Upper lobe of right lung (tissue), 1 donor: ENCODE results near the gene ANKS1A. TPM values are rescaled to one million over a fixed set of nuclear protein-coding genes. Genes with fewer than 3 reads are reported as not detected.

Source experiments
- ATAC-seq: fragments of 200-7000 bp; cut with Tn5 transposase; one replicate; pipeline ENCODE4 v1.9.1; 2020; ENCODE audit warnings: mild to moderate bottlenecking, moderate library complexity
- DNase-seq: peaks from one replicate; pipeline ENCODE4 v3.0.0-alpha.2; 2020
- H3K27ac ChIP-seq: fragments of 200-600 bp; one replicate; pipeline ENCODE4 v1.8.0; 2022
- H3K27me3 ChIP-seq: fragments of 200-600 bp; one replicate; pipeline ENCODE4 v1.8.0; 2022; ENCODE audit warnings: mild to moderate bottlenecking
- H3K36me3 ChIP-seq: fragments of 200-600 bp; one replicate; pipeline ENCODE4 v1.8.0; 2022
- H3K4me1 ChIP-seq: fragments of 200-600 bp; one replicate; pipeline ENCODE4 v1.8.0; 2022
- H3K4me3 ChIP-seq: fragments of 200-600 bp; one replicate; pipeline ENCODE4 v1.8.0; 2022; ENCODE audit warnings: mild to moderate bottlenecking
- H3K9me3 ChIP-seq: fragments of 200-600 bp; one replicate; pipeline ENCODE4 v1.8.0; 2022
- intact Hi-C: fragments of 100-400 bp; cut with DNase I; formaldehyde crosslinking; loops from one replicate; pipeline ENCODE4 v1.11.0; 2022
- total RNA-seq: library from RNA; stranded (reverse); fragmentation: NEBNext Ultra II Directional; extraction: Animal tissue kit (Norgen Biotek cat#: 25700); gene quantifications from one replicate; pipeline ENCODE4 v1.2.1, GENCODE V29; 2021
- TF ChIP-seq, protein P1 (sequence below): fragments of 200-600 bp; IDR thresholded peaks from one replicate; pipeline ENCODE4 v1.8.0; 2022; ENCODE audit warnings: antibody characterized with exemption
- donor health status: DM: no; HTN: yes; CAD: no; lungs with severe emphysema.

ANKS1A gene
- total RNA-seq, 1 donor from 2014 or later: 59.0 TPM

DNA sequence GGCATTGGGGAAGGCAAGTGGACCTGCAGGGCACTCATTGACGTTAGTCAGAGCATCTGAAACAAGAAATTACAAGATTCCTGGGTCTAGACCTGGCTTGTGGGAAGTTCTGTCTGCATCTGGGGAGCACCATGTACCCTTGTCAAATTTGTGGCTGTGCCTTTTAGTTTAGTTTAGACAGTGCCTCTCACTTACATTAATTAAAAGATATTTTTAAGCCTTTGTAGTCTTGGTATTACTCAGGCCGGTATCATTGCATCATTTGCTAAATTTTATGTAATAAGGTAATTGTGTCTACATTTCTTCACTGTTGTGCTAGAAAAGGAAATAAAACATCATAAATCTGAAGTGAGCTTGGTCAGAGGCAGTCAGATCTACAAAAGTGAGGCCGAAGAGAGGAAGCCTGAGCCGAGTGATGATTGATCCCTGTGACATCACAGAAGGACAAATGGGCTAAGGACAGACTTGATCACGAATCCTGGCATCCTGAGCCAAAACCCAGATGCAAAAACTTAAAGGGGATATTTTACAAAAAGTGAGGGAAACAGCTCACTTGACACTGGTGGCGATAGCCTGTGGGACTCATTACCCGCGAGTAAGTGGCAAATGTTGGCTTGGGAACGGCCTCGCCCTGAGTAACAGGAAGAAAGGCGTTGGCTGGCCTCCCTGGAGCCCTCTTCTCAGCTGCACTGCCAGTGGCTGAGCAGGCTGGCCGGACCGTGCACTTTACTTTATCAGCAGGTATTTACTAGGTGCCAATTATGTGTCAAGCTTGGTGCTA is 145.5 kb downstream of the ANKS1A start:
- peak; percentile 91 for ATAC-seq
- TF ChIP-seq, protein P1, sequence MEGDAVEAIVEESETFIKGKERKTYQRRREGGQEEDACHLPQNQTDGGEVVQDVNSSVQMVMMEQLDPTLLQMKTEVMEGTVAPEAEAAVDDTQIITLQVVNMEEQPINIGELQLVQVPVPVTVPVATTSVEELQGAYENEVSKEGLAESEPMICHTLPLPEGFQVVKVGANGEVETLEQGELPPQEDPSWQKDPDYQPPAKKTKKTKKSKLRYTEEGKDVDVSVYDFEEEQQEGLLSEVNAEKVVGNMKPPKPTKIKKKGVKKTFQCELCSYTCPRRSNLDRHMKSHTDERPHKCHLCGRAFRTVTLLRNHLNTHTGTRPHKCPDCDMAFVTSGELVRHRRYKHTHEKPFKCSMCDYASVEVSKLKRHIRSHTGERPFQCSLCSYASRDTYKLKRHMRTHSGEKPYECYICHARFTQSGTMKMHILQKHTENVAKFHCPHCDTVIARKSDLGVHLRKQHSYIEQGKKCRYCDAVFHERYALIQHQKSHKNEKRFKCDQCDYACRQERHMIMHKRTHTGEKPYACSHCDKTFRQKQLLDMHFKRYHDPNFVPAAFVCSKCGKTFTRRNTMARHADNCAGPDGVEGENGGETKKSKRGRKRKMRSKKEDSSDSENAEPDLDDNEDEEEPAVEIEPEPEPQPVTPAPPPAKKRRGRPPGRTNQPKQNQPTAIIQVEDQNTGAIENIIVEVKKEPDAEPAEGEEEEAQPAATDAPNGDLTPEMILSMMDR: no peak
- no peaks in the 10 kb centered on the region for H3K27me3 ChIP-seq
- peak; percentile 89 for DNase-seq
- H3K27ac ChIP-seq: peak overlapping the region; percentile 77
- H3K4me3 ChIP-seq: no peak overlapping the region
- H3K4me1 ChIP-seq: peaks cover 50% of the 10 kb centered on the region
- H3K9me3 ChIP-seq: no peaks in the 10 kb centered on the region
- intact Hi-C loops: no loop called here
- H3K36me3 ChIP-seq: peaks cover 12% of the 10 kb centered on the region

DNA sequence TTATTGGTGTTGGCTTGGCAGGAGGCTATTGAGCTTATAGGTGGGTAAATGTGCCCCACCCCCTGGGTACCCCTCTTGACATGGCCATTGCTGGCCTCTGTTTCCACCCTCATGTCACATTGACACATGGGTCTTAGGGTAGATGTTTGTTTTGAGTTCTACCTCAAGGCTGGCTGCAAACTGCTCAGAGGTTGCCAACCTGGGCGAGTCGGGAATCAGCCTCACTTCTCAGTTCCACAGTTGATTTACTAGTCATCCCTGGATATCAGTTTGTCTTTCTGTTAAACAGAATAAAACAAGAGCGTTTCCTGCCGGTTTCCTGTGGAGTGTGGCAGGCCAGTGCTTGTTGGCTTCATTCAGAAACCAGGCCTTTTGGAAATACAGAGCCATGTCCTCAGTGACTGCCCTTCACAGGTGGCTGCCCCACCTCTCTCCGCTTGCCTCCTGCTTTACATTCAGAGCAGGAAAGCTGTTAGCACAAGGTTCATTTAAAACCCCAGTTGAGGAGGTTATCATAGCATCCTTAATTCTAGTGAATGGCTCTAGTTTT is 146.5 kb downstream of the ANKS1A start:
- peaks cover 6% of the 10 kb centered on the region for H3K36me3 ChIP-seq
- no peaks in the 10 kb centered on the region for H3K9me3 ChIP-seq
- no peak overlapping the region for H3K4me3 ChIP-seq
- intact Hi-C loops: no loop called here
- TF ChIP-seq, protein P1: no peak
- DNase-seq (no peak), ATAC-seq (no peak)
- H3K27ac ChIP-seq: peak overlapping the region; percentile 77
- no peaks in the 10 kb centered on the region for H3K27me3 ChIP-seq
- H3K4me1 ChIP-seq: peaks cover 57% of the 10 kb centered on the region

DNA sequence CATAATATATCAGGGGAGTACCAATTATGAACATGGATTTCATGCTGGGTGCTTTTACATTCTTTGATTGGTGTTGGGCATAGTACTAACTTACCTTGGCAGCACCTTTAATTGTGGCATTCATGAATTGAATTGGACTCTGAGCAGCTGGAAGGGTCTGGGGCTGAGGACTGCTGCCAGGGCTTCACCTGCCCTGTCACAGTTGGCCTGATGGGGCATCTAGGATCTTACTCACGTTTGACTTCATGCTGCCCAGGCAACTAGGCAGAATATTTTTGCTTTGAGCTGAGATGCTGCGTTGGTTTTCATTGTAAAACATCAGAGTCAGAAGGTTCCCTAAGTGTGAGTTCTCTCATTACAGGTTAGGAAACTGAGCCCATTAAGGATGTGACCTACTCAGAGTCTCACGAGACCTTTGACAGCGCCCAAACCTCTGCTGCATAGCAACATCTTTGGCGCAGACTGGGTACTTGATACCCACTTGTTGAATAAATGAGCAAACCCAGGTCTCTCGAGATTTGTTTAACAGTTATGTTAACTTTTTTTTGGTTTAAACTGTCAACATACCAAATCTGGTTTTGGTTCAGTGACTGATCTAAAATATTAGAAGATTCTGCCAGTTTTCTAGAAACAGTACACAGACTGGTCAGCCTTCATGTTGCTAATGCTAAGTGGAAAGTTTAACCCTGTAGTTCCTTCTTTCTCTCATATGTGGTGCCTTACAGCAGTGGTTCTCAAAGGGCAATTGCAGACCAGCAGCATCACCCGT is 147.2 kb downstream of the ANKS1A start:
- TF ChIP-seq, protein P1: no peak
- no peaks in the 10 kb centered on the region for H3K9me3 ChIP-seq
- ATAC-seq: peak; percentile 28
- no peak for DNase-seq
- H3K27me3 ChIP-seq: no peaks in the 10 kb centered on the region
- H3K27ac ChIP-seq: peak overlapping the region; percentile 77
- no peak overlapping the region for H3K4me3 ChIP-seq
- peaks cover 6% of the 10 kb centered on the region for H3K36me3 ChIP-seq
- intact Hi-C loops: no loop called here
- H3K4me1 ChIP-seq: peaks cover 58% of the 10 kb centered on the region

DNA sequence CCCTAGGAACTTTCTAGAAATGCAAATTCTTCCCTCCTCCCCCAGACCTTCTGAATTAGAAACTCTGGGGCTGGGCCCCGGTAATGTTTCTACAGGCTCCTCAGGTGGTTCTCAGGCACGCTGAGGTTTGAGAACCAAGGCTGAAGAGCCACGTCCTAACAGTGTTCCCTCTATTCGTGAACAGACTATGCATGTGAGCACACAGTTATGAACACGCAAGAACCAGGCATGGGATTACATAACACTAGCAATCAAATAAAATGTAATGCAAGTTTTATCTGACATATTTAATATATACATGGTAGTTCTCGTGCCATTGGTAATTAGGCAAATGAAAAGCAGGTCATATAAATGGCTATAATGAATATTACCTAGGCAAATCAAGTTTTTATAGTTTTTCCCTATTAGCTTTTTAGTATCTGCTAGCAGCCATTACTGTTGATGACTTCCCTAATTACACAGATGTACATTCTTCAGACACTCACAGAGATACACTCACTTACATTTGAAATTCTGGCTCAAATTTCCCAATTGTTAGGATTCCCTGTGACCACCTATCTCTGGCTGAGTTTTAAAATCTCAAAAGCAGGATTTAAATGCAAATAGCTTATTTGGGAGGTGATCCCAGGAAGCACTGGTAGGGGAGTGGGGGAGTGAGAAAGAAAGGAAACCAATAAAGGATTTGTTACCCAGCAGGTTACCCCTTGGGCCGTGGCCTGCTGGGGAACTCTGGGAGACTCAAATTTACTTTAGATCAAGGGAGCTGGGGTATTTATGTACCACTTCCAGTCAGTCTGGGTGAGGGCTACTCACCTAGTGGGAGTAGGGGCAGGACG is 148.0 kb downstream of the ANKS1A start:
- Histone ChIP-seq H3K27ac (peak overlapping the region; percentile 77), H3K9me3 (no peaks in the 10 kb centered on the region)
- intact Hi-C loops: no loop called here

DNA sequence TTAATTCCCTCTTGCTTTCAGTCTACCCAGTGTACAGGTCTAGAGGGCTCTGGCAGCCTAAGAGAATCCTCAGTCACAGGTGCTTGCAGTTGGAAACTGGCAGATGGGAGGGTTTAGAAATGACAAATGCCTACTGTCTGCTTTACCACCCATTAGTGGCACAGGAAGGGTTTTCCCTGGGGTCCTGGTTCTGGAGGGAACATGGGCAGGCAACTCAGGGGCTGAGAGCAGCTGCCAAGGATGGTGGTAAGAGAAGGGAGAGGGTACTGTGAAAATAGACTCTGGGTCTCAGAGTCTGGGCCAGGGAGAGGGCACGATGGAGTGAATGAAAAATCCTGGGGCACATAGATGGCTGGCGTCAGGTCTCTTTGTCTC is 148.6 kb downstream of the ANKS1A start:
- ATAC-seq (no peak), DNase-seq (no peak)
- Histone ChIP-seq H3K9me3 (no peaks in the 10 kb centered on the region), H3K36me3 (peaks cover 6% of the 10 kb centered on the region), H3K4me3 (no peak overlapping the region), H3K27me3 (no peaks in the 10 kb centered on the region), H3K4me1 (peaks cover 70% of the 10 kb centered on the region), H3K27ac (peak overlapping the region; percentile 77)
- intact Hi-C loops: no loop called here
- TF ChIP-seq, protein P1: no peak

More for the DNA sequence above, 148.0 kb downstream of the ANKS1A start:
- TF ChIP-seq, protein P1: no peak
- DNase-seq (no peak), ATAC-seq (no peak)
- no peaks in the 10 kb centered on the region for H3K27me3 ChIP-seq
- H3K36me3 ChIP-seq: peaks cover 6% of the 10 kb centered on the region
- H3K4me1 ChIP-seq: peaks cover 66% of the 10 kb centered on the region
- H3K4me3 ChIP-seq: no peak overlapping the region
